MM.1S (cell line): Measurements from ENCODE around the gene BMS1.

ENCODE experiments used
- DNase-seq: peaks from one replicate; pipeline ENCODE4 v3.0.0-alpha.2; 2015
- H2AFZ ChIP-seq: fragments of 300-600 bp; sonication (generic); 2 replicates; pipeline ENCODE4 v1.6.0; 2016; ENCODE audit warnings: antibody characterized with exemption, low read length
- H3F3A ChIP-seq: fragments of 300-600 bp; sonication (generic); 2 replicates; pipeline ENCODE4 v1.6.1; 2016; ENCODE audit warnings: mild to moderate bottlenecking, antibody characterized with exemption, low read length, moderate library complexity, mixed read lengths; ENCODE audit not compliant: insufficient read depth
- H3K27ac ChIP-seq: fragments of 300-600 bp; sonication (generic); 2 replicates; pipeline ENCODE4 v1.5.1; 2016; ENCODE audit warnings: mild to moderate bottlenecking, low read length
- H3K27me3 ChIP-seq: fragments of 300-600 bp; sonication (generic); replicated peaks from 2 replicates; pipeline ENCODE4 v1.6.0; 2016; ENCODE audit warnings: low read length; ENCODE audit not compliant: insufficient read depth
- H3K36me3 ChIP-seq: fragments of 300-600 bp; sonication (generic); replicated peaks from 2 replicates; pipeline ENCODE4 v1.6.1; 2016; ENCODE audit warnings: mild to moderate bottlenecking, low read length, mixed read lengths; ENCODE audit not compliant: insufficient read depth
- H3K4me1 ChIP-seq: fragments of 300-600 bp; sonication (generic); 2 replicates; pipeline ENCODE4 v1.6.1; 2016; ENCODE audit warnings: low read length, mixed read lengths
- H3K4me2 ChIP-seq: fragments of 300-600 bp; sonication (generic); 2 replicates; pipeline ENCODE4 v1.6.0; 2016; ENCODE audit warnings: low read depth, low read length
- H3K4me3 ChIP-seq: fragments of 300-600 bp; sonication (generic); 2 replicates; pipeline ENCODE4 v1.5.1; 2016; ENCODE audit warnings: low read length, mixed read lengths
- H3K79me2 ChIP-seq: fragments of 300-600 bp; sonication (generic); 2 replicates; pipeline ENCODE4 v1.6.1; 2016; ENCODE audit warnings: mixed run types, low read length, mixed read lengths
- H3K9ac ChIP-seq: fragments of 300-600 bp; sonication (generic); 2 replicates; pipeline ENCODE4 v1.6.1; 2016; ENCODE audit warnings: low read length, mixed read lengths
- H3K9me2 ChIP-seq: fragments of 300-600 bp; sonication (generic); replicated peaks from 2 replicates; pipeline ENCODE4 v1.6.1; 2016; ENCODE audit warnings: mild to moderate bottlenecking, low read length, mixed read lengths; ENCODE audit not compliant: insufficient read depth
- H3K9me3 ChIP-seq: fragments of 300-600 bp; sonication (generic); replicated peaks from 2 replicates; pipeline ENCODE4 v1.6.1; 2016; ENCODE audit warnings: mild to moderate bottlenecking, low read length, mixed read lengths; ENCODE audit not compliant: insufficient read depth
- H4K20me1 ChIP-seq: fragments of 300-600 bp; sonication (generic); 2 replicates; pipeline ENCODE4 v1.6.1; 2016; ENCODE audit warnings: mild to moderate bottlenecking, low read length, moderate library complexity, mixed read lengths; ENCODE audit not compliant: insufficient read depth
- CTCF ChIP-seq: fragments of 300-600 bp; sonication (generic); IDR thresholded peaks from 2 replicates; pipeline ENCODE4 v1.5.1; 2016; ENCODE audit warnings: antibody characterized with exemption, low read length, mixed read lengths
- EZH2 ChIP-seq: fragments of 300-600 bp; sonication (generic); optimal IDR thresholded peaks from 2 replicates; pipeline ENCODE3; 2017; ENCODE audit warnings: low read depth, mild to moderate bottlenecking, antibody characterized with exemption, low read length, mixed read lengths
- EZH2phosphoT487 ChIP-seq: fragments of 300-600 bp; sonication (generic); IDR thresholded peaks from 2 replicates; pipeline ENCODE4 v1.6.1; 2018; ENCODE audit warnings: antibody characterized with exemption, low read length

The BMS1 gene

GRCh38 chr10:42755556-42756093 lies 27.0 kb upstream of the BMS1 start:
- DNase-seq, result no peak
- Histone ChIP-seq H2AFZ (no peak overlapping the region), H4K20me1 (no peaks in the 10 kb centered on the region), H3K36me3 (no peaks in the 10 kb centered on the region), H3K4me1 (0 out of 2 replicates have a peak, but pooled peaks cover under 1% of the 10 kb centered on the region), H3K27ac (no peak overlapping the region), H3F3A (no peaks in the 10 kb centered on the region), H3K9ac (no peak overlapping the region), H3K4me3 (no peak overlapping the region), H3K4me2 (no peak overlapping the region), H3K27me3 (no peaks in the 10 kb centered on the region), H3K9me3 (no peaks in the 10 kb centered on the region), H3K9me2 (no peaks in the 10 kb centered on the region), H3K79me2 (no peaks in the 10 kb centered on the region)
- no peak for TF ChIP-seq EZH2phosphoT487
- TF ChIP-seq CTCF, result no peak
- no peak for TF ChIP-seq EZH2

- Histone ChIP-seq H3K79me2 (no peaks in the 10 kb centered on the region), H4K20me1 (no peaks in the 10 kb centered on the region), H3K4me1 (no peaks in the 10 kb centered on the region), H3K9me3 (no peaks in the 10 kb centered on the region), H3F3A (no peaks in the 10 kb centered on the region), H3K36me3 (no peaks in the 10 kb centered on the region), H3K4me3 (no peak overlapping the region), H3K4me2 (no peak overlapping the region), H2AFZ (no peak overlapping the region), H3K27ac (no peak overlapping the region), H3K27me3 (no peaks in the 10 kb centered on the region), H3K9me2 (no peaks in the 10 kb centered on the region), H3K9ac (no peak overlapping the region)
- no peak for DNase-seq
- TF ChIP-seq EZH2phosphoT487 (no peak), EZH2 (no peak), CTCF (no peak)
Measured at GRCh38 chr10:42767906-42768305, 14.7 kb upstream of the BMS1 start.

GRCh38 chr10:42768581-42769152 lies 13.9 kb upstream of the BMS1 start:
- H3K4me1 ChIP-seq, result no peaks in the 10 kb centered on the region
- no peak overlapping the region for H3K4me3 ChIP-seq
- H3K27me3 ChIP-seq, result no peaks in the 10 kb centered on the region
- H3K4me2 ChIP-seq, result no peak overlapping the region
- no peak overlapping the region for H3K27ac ChIP-seq
- DNase-seq, result no peak
- H2AFZ ChIP-seq, result no peak overlapping the region
- H3K79me2 ChIP-seq, result no peaks in the 10 kb centered on the region
- H3K9me2 ChIP-seq, result no peaks in the 10 kb centered on the region
- H3K9ac ChIP-seq, result no peak overlapping the region
- no peaks in the 10 kb centered on the region for H3K9me3 ChIP-seq
- TF ChIP-seq EZH2phosphoT487 (no peak), EZH2 (no peak), CTCF (no peak)
- no peaks in the 10 kb centered on the region for H3F3A ChIP-seq
- no peaks in the 10 kb centered on the region for H3K36me3 ChIP-seq
- no peaks in the 10 kb centered on the region for H4K20me1 ChIP-seq
